ENCODE measurements around the gene JMJD1C.

GRCh38 chr10:63267414-63268148 is 198.2 kb downstream of the JMJD1C start:
- TF ChIP-seq POLR2A (IDR thresholded peaks at IDR 0.05; ENCODE audit: low read depth, low read length), result no peak
- no peak for TF ChIP-seq MYC (IDR thresholded peaks at IDR 0.05; ENCODE audit: low read depth, low read length)
- TF ChIP-seq CTCF (IDR thresholded peaks at IDR 0.05; ENCODE audit: extremely low read depth in 1 of 2, insufficient read depth in 1 of 2, low read depth in 1 of 2, low read length in 2 of 2), result no peak
- TF ChIP-seq POLR2AphosphoS5 (IDR thresholded peaks at IDR 0.05; ENCODE audit: insufficient read depth, low read depth, low read length), result peak; percentile 34
- no peak for TF ChIP-seq EZH2 (IDR thresholded peaks at IDR 0.05; ENCODE audit: borderline replicate concordance, low read depth, low read length, severe bottlenecking)
- peak; percentile 34 for TF ChIP-seq FOS (IDR thresholded peaks at IDR 0.05; ENCODE audit: borderline replicate concordance, insufficient read depth, low read length)
- peak; percentile 58 for TF ChIP-seq JUN (IDR thresholded peaks at IDR 0.05; ENCODE audit: borderline replicate concordance, insufficient read depth, insufficient read length, low read depth)

Measured in endothelial cell of umbilical vein (primary cell).